Amniotic stem cell (primary cell): ENCODE data around the gene CACFD1.

Experiments
- DNase-seq: peaks from one replicate; lab custom pipeline; 2025; lab: John Stamatoyannopoulos, UW

Gene CACFD1

GRCh38 chr9:133518706-133519449, 59.1 kb downstream of the CACFD1 start:
- DNase-seq = no peak

- no peak for DNase-seq
These were observed 59.9 kb downstream of the CACFD1 start for GRCh38 chr9:133519693-133520092.

GRCh38 chr9:133520121-133520835, 60.5 kb downstream of the CACFD1 start:
- DNase-seq = no peak
